HFF-Myc (cell line): ENCODE measurements around the gene THSD7A.

ENCODE experiments used
- DNase-seq: peaks from one replicate; pipeline ENCODE4 v3.0.0-alpha.2; 2011; ENCODE audit warnings: low read depth; ENCODE audit errors: extremely low read depth
- H3K4me3 ChIP-seq: replicated peaks from 2 replicates; pipeline ENCODE4 v1.5.1; 2011; ENCODE audit warnings: low read depth, mild to moderate bottlenecking, control low read depth, low read length
- CTCF ChIP-seq: IDR thresholded peaks from 2 replicates; pipeline ENCODE4 v1.5.1; 2012; ENCODE audit warnings: mild to moderate bottlenecking, low read depth, low read length, control low read depth; ENCODE audit errors: missing control alignments

THSD7A gene

GRCh38 chr7:11817111-11817740 lies 14.8 kb downstream of the THSD7A start:
- no peak for DNase-seq
- no peak for TF ChIP-seq CTCF
- H3K4me3 ChIP-seq: no peak overlapping the region

GRCh38 chr7:11811709-11812108 lies 20.3 kb downstream of the THSD7A start:
- TF ChIP-seq CTCF: no peak

GRCh38 chr7:11810043-11810625 lies 21.9 kb downstream of the THSD7A start:
- TF ChIP-seq CTCF: no peak
- H3K4me3 ChIP-seq: no peak overlapping the region
- no peak for DNase-seq

More at GRCh38 chr7:11811709-11812108, 20.3 kb downstream of the THSD7A start:
- no peak for DNase-seq
- no peak overlapping the region for H3K4me3 ChIP-seq

- H3K4me3 ChIP-seq: no peak overlapping the region
- DNase-seq: no peak
- no peak for TF ChIP-seq CTCF
These were observed 25.0 kb downstream of the THSD7A start for GRCh38 chr7:11807000-11807399.

GRCh38 chr7:11804621-11805020 lies 27.4 kb downstream of the THSD7A start:
- no peak overlapping the region for H3K4me3 ChIP-seq
- TF ChIP-seq CTCF: no peak
- no peak for DNase-seq

GRCh38 chr7:11795231-11795630 lies 36.8 kb downstream of the THSD7A start:
- no peak for DNase-seq
- TF ChIP-seq CTCF: no peak
- no peak overlapping the region for H3K4me3 ChIP-seq
